ENCODE measurements around the gene SLC43A2.

DNA sequence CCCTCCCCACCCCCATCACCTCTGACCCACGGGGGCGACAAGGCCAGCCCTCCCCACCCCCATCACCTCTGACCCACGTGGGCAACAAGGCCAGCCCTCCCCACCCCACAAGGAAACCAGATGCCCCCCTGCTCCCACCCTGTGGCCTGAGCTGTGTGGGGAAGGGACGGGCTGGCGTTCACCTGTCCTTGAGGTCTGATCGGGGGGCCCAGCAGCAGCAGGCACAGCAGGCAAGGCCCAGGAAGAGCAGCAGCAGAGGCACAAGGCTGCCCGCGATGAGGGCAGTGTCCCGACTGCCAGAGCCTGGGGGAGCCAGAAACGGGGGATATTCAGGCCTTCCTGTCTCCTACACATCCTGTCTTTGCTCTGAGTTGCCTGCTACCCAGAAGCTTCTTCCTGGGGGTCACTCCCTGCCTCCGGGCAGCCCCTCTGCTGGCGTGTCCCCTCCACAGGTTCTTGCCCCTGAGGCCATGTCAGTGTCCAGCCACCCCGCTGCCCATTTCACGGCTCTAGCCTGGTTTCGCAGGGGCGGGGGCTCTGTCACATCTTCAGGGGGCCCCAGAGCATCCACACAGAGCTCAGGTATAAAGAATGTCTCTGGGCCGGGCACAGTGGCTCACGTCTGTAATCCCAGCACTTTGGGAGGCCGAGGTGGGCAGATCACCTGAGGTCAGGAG lies 10.1 kb upstream of the SLC43A2 start:
- TF ChIP-seq, protein P1, sequence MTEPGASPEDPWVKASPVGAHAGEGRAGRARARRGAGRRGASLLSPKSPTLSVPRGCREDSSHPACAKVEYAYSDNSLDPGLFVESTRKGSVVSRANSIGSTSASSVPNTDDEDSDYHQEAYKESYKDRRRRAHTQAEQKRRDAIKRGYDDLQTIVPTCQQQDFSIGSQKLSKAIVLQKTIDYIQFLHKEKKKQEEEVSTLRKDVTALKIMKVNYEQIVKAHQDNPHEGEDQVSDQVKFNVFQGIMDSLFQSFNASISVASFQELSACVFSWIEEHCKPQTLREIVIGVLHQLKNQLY (CRISPR knock-in tag; IDR thresholded peaks at IDR 0.05): no peak
- TF ChIP-seq, protein P2, sequence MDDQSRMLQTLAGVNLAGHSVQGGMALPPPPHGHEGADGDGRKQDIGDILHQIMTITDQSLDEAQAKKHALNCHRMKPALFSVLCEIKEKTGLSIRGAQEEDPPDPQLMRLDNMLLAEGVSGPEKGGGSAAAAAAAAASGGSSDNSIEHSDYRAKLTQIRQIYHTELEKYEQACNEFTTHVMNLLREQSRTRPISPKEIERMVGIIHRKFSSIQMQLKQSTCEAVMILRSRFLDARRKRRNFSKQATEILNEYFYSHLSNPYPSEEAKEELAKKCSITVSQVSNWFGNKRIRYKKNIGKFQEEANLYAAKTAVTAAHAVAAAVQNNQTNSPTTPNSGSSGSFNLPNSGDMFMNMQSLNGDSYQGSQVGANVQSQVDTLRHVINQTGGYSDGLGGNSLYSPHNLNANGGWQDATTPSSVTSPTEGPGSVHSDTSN (CRISPR knock-in tag; IDR thresholded peaks at IDR 0.05; ENCODE audit: borderline replicate concordance): no peak
- TF ChIP-seq, protein P3, sequence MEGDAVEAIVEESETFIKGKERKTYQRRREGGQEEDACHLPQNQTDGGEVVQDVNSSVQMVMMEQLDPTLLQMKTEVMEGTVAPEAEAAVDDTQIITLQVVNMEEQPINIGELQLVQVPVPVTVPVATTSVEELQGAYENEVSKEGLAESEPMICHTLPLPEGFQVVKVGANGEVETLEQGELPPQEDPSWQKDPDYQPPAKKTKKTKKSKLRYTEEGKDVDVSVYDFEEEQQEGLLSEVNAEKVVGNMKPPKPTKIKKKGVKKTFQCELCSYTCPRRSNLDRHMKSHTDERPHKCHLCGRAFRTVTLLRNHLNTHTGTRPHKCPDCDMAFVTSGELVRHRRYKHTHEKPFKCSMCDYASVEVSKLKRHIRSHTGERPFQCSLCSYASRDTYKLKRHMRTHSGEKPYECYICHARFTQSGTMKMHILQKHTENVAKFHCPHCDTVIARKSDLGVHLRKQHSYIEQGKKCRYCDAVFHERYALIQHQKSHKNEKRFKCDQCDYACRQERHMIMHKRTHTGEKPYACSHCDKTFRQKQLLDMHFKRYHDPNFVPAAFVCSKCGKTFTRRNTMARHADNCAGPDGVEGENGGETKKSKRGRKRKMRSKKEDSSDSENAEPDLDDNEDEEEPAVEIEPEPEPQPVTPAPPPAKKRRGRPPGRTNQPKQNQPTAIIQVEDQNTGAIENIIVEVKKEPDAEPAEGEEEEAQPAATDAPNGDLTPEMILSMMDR (CRISPR knock-in tag; IDR thresholded peaks at IDR 0.05): no peak
- TF ChIP-seq ZBTB1 (CRISPR knock-in tag; IDR thresholded peaks at IDR 0.05; ENCODE audit: borderline replicate concordance): no peak
- no peak for TF ChIP-seq ZNF660 (CRISPR knock-in tag; IDR thresholded peaks at IDR 0.05; ENCODE audit: borderline replicate concordance, low read depth)
- no peak for TF ChIP-seq EZH2 (conservative IDR thresholded peaks at IDR 0.05; ENCODE audit: low read depth, low read length)
- TF ChIP-seq TAF1 (CRISPR knock-in tag; IDR thresholded peaks at IDR 0.05): no peak

Measured in HepG2 (cell line).